ENCODE measurements around the gene FGGY.

Gene FGGY

GRCh38 chr1:59315529-59316463, 18.9 kb downstream of the FGGY start:
- DNase-seq (ENCODE audit: low spot score): no peak

- DNase-seq (ENCODE audit: low spot score): no peak
Measured at GRCh38 chr1:59316497-59317128, 19.7 kb downstream of the FGGY start.

- DNase-seq (ENCODE audit: low spot score): no peak
Measured at GRCh38 chr1:59317343-59317742, 20.4 kb downstream of the FGGY start.

GRCh38 chr1:59317780-59318179, 20.9 kb downstream of the FGGY start:
- no peak for DNase-seq (ENCODE audit: low spot score)

- DNase-seq (ENCODE audit: low spot score): no peak
Measured at GRCh38 chr1:59318271-59318860, 21.5 kb downstream of the FGGY start.

- no peak for DNase-seq (ENCODE audit: low spot score)
Measured at GRCh38 chr1:59322394-59322793, 25.5 kb downstream of the FGGY start.

GRCh38 chr1:59322814-59323213, 25.9 kb downstream of the FGGY start:
- DNase-seq (ENCODE audit: low spot score): no peak

- DNase-seq (ENCODE audit: low spot score): no peak
Measured at GRCh38 chr1:59323879-59324278, 27.0 kb downstream of the FGGY start.

- no peak for DNase-seq (ENCODE audit: low spot score)
Measured at GRCh38 chr1:59328353-59328752, 31.5 kb downstream of the FGGY start.

GRCh38 chr1:59329412-59330053, 32.6 kb downstream of the FGGY start:
- no peak for DNase-seq (ENCODE audit: low spot score)

GRCh38 chr1:59331686-59332620, 35.1 kb downstream of the FGGY start:
- no peak for DNase-seq (ENCODE audit: low spot score)

GRCh38 chr1:59332983-59333382, 36.1 kb downstream of the FGGY start:
- DNase-seq (ENCODE audit: low spot score): no peak

- DNase-seq (ENCODE audit: low spot score): no peak
Measured at GRCh38 chr1:59333626-59334277, 36.9 kb downstream of the FGGY start.

GRCh38 chr1:59340411-59341307, 43.8 kb downstream of the FGGY start:
- no peak for DNase-seq (ENCODE audit: low spot score)

GRCh38 chr1:59342801-59343575, 46.1 kb downstream of the FGGY start:
- no peak for DNase-seq (ENCODE audit: low spot score)

- no peak for DNase-seq (ENCODE audit: low spot score)
Measured at GRCh38 chr1:59343576-59343840, 46.6 kb downstream of the FGGY start.

GRCh38 chr1:59345221-59345620, 48.3 kb downstream of the FGGY start:
- DNase-seq (ENCODE audit: low spot score): no peak

GRCh38 chr1:59346429-59346828, 49.5 kb downstream of the FGGY start:
- DNase-seq (ENCODE audit: low spot score): no peak

GRCh38 chr1:59349101-59349500, 52.2 kb downstream of the FGGY start:
- DNase-seq (ENCODE audit: low spot score): no peak

Data from hematopoietic multipotent progenitor cell treated with erythropoietin and hydrocortisone succinate and interleukin-3 and kit ligand, for 15 days (in vitro differentiated cells).